Measurements from ENCODE around the gene IFNA13.

Gene IFNA13

GRCh38 chr9:21357479-21358460 lies 10.1 kb downstream of the IFNA13 start:
- no peak for DNase-seq

DNA sequence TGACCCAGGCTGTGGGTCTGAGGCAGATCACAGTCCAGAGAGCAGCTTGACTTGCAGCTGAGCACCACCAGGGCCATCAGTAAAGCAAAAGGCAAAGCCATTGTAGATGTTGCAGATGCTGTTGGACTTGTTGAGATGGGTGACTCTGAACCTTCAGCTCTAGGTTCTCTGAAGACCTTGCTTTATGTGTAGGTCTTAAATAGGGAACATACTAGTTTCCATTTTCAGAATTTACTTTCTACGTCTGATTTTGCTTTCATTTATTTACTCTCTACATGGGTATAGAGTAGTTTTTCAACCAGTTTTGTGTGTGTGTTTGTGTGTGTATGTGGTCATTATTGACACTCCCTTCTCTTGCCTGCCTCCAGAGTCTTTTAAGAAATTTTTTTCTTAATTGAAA lies 17.1 kb downstream of the IFNA13 start, which contains the start of gene IFNA6:
Gene IFNA6, minus strand, starts transcription at position 101 of the 400 bp plus-strand sequence. Its CDS starts 0 bp downstream, at position 101.
- no peak for DNase-seq

GRCh38 chr9:21348430-21348970 lies 19.4 kb downstream of the IFNA13 start:
- DNase-seq, result no peak

DNA sequence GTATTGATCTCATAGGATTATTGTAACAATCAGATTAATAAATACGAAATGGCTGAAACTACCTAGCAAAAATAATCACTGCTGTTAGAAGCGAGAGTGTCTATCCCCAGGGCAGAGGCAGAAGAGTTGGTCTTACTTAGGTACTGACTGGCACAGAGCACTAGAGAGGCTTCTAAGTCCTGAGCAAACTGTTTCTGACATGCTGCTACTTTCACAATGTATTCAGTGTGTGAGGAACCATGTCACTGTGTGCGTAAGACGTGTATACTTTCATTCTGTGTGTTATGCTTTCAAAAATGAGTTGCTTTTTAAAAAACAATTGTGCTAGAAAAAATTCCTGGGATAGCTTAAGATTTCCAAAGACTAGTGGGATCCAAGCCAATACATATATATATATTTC lies 27.1 kb downstream of the IFNA13 start:
- no peak for DNase-seq

- no peak for DNase-seq
Measured at GRCh38 chr9:21336457-21336856, 31.4 kb downstream of the IFNA13 start.

- peak; percentile 85 to 88 for DNase-seq
Measured at GRCh38 chr9:21334701-21335632, 32.9 kb downstream of the IFNA13 start, which contains the start of gene KLHL9. KLHL9 (minus strand) TSS chr9:21335404; CDS start chr9:21334859, 545 bp downstream.

DNA sequence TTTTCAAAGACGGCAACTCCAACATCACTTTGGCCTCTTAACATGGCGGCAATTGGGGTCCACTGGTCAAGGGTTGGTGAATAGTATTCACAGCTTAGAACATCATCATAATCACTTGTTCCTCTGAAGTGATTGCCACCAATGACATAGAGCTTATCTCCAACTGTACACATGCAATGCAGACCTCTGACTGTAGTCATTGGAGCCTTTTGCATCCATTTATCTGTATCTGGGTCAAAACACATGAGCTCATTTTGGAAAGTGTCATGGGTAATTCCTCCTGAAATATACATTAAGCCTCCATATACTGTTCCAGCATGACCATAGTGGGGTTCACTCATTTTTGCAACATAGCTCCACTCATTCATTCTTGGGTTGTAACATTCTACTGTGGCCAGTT lies 34.6 kb downstream of the IFNA13 start:
- DNase-seq, result no peak

DNA sequence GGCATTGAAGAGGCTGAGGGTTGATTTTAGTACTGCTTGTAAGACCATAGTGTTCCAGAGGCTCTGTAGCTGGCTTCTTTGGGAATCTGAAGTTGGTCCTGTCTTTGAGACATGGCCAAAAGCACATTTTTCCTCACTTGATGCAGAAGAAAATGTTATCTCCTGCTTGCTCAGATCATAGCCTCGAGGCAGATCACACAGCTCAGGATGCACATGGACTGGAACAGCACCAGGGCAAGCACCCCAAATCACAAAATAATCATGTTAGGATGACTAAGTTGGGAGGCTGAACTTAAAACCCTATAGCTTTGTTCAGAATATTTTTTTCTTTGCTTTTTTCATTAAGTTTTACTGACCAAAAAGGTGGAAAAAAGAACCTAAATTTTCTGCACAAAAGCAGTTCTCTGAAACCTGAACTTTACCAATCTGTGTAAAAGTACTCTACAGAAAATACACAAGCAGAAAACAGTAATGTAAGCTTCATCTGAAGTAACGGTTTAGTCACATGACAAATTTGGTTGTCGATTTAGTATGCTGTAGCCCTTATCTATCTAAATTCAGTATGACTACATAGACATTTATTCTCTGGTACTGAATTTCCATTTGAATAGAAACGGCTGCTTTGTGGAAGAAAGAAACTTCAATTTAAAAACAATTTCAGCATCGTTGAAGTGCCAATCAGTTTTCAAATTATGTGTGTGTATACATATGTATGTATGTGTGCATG lies 36.0 kb downstream of the IFNA13 start:
- no peak for DNase-seq

DNA sequence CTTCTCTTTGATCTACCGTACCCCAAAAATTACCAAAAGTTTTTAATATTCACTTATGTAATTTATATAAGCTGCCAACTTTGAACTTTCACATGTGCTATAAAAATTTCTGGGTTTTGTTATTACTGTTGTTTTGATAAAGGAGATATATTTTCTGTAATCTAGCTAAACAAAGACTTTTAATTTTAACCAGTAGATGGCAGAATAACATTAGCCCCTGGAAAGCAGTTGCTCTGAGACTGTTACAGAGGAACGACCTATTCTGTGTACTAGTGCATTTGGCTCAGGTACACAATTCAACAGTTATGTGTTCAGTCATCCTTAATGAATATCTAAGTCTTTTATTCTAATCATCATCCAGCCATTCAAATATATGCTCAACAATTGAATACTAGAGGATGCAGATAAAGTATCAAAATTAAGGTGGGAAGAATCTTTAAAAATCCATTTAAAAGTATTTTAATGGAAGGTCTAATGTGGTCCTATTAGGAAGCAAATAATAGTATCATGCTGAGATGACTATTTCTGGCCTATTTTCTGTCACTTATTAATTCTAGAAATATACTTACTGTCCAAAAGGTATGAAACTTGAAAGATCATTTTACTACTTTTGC lies 41.2 kb downstream of the IFNA13 start:
- DNase-seq, result no peak

- DNase-seq, result no peak
Measured at GRCh38 chr9:21324047-21324446, 43.8 kb downstream of the IFNA13 start.

DNA sequence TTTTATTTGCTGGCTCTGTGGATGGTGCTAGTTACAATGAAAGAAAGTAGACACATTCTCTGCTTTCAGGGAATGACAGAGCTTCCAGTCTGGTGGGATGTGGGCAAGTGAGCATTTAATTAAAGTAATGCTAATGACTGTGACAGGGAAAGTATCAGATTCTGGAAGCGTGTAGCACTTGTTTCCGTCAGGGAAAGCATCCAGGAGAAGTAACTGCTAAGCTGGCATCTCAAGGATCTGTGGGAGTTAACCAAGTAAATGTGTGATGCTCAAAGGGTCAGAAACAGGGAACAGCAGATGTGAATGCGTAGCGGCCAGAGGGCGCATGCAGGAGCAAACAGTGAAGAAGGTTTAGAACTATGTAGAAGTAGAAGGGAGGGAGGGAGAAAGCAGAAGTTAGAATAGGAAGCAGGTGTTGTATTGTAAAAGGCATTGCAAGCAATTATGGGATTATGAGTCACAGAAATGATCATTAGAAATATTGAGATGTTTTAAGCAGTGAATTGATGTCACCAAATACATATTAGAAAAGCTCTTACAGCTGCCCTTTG lies 44.9 kb downstream of the IFNA13 start:
- DNase-seq, result no peak

DNA sequence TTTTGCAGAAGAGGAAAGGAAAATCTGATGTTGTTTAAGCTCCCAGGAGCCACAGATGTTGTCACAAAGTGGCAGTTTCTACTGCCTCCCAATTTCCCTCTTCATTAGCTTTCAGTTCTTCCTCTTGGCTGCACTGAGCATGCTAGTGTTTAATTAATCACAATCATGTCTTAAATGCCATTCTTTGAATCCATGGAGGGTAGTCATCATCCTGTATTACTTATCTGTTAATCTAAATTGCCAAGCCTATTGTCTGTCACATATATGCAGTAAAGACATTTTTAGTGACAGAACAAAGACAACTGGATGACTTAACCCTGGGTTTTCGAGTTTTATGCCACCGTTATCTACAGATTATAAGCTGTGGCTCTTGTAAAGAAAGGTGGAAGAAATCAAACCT lies 47.4 kb downstream of the IFNA13 start:
- no peak for DNase-seq

DNA sequence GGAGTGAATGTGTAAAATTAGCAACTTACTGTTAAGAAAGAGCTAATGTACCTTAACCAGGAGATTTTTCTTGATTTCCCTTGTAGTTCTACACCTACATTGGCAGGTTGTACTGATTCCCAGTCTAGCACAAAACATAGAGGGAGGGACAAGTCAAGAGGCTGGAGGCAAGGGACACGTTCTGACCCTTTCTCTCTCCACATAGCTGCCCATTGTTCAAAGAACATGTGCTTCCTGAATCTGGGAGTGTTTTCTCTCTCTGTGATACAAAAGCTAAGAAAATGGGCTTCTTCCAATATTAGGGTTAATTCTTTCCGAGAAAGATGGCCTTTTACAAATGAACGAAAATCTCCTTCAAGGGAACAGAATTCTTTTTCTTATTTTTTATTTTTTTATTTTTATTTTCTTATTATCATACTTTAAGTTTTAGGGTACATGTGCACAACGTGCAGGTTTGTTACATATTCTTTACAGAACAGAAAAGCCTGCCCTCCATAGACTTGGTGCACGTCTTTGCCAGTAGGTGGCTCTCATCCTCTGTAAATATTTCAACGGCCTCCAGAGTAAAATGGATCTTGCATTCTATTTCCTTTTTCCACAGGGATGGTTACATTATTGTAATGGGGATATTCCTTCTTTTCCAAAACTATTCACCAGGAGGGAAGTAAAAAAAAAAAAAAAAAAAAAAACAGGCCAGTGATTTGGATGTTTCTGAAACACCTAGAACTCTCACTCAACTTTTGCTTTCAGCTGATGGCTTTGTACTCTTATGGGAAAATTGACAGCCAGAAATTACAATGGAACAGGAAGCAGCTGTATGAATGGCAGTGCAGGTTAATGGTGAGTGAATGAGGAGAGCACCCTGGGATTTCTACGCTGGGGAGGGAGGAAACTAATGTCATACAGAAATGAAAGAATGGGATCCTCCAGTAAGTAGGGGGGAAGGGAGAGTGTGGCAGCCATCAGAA lies 49.6 kb downstream of the IFNA13 start:
- DNase-seq, result no peak

Measured in stimulated activated CD4-positive, alpha-beta T cell treated with anti-CD3 and anti-CD28 coated beads, Interleukin-4, amount 100 ng/mL, for 4 hours (primary cell).